NCI-H1694 treated with DMSO at 0.1 percent for 48 hours (cell line): ENCODE measurements around the gene GOT1.

Source experiments
- DNase-seq: peaks from one replicate; lab custom pipeline; 2025; lab: John Stamatoyannopoulos, UW

Gene GOT1

DNA sequence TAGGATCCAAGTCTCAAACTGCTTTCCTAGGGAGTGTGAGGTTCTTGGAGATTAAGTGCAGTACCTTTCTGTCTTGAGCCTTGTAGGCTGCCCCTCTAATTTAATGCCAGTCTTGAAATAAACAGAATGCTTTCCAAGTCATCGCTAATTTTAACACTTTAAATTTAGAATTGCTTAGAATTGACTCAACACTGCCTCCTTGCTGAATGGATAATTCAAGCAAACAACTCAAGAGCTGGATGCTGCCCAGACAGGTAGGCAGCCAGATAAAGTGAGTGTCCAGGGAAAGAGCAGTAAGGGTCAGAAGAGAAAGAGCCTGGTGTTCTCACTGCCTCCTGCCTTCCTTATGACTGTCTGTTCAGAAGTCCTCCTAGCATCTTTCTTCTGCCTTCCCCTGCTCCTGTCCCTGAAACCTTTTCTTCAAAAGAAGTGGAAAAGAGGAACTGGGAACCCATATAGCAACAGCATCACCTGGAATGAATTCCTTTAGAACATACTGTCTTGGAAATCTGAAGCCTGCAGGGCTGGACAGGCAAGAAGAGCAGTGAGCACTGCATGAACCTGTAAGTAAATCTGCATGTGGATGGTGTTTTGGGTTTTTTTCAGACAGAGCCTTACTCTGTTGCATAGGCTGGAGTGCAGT is 3.1 kb upstream of the GOT1 start:
- DNase-seq: no peak

DNA sequence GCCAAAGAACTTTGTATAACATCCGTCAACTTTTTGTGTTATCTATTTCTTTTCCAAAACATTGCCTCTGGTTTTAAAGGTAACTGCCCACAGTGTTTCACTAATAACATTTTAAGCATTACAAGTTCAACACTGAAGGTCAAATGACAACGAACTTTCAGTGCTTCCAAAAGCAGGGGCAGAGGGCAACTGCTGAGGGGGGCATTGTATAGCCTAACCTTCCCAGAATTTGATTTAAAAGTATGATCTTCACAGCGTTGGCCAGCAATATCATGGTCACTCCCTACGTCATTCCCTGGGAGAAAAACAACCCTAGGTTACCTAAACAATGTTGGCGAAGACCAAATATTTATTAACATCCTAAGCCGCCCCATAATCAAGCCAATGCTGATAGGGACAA is 2.5 kb upstream of the GOT1 start:
- DNase-seq: no peak

- no peak for DNase-seq
Observed at GRCh38 chr10:99432047-99432446, 1.6 kb upstream of the GOT1 start.

- DNase-seq: no peak
Observed at GRCh38 chr10:99431190-99431760, 851 bp upstream of the GOT1 start.

DNA sequence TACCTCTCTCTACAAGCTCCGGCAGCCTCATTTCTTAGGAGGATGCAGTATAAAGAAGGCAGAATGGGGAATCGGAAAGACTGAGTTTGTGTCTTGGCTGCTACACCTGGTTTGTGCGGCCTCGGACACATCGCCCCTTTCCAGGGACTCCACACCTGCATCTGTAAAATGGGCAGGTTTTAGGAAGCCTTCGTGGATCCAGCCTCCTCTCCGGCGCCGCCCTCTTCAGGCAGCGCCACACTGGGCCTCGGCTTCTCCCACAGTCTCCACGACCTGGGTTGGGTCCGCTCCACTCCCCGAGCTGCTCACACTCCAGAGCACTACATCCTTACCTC is 341 bp downstream of the GOT1 start:
- DNase-seq: no peak

DNA sequence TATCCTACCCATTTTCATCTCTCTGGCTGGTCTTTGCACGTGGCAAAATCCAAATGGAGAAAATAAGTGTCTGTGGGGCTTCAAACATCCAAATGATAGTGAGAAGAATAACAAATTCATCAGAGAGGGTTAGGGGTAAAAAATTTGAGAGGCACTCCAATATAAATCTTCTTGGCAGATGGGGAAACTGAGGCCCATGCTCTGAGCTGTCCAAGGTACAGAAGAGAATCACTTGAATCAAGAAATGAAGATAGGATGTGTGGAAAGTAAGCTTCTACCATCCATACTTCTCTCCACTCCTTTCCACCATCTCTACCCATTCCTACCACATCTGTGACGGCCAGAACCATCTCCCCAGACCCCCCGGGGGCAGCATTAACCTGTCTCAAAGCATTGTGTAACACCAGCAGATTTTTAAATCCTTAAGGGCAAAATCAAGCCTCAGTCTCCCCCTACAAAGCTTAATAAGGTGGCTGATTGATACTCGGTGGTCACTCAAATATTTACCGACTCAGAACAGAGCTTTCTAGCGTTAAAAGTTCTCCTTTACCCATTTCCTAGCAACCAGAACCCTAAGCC is 818 bp downstream of the GOT1 start:
- no peak for DNase-seq

DNA sequence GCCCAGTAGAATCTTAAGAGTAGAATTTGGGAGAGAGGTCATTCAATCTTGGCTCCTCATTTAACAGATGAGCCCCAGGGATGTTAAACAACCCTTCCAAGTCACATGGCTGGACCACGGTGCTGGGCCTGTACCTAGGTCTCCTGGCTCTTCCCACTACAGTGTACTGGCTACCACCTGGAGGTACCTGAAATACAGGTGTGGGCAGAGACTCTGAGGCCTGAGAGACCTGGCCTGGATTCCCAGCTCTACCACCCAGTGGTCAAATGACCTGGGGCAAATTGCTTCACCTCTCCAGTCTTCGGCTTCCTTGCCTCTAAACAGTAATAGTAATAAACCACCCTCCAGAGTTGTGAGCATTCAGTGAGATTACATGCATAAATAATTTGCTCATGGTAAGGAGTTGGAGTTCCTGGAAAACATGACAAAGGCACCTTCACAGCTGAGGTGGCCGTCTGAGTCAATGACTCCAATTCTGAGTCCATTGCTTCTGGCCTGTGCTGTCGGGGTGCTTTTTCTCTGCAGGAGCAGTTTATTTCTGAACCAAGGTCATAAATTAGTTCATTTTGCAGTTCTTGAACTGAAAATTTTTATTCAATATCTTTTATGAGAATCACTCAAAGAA is 2.7 kb downstream of the GOT1 start:
- no peak for DNase-seq

DNA sequence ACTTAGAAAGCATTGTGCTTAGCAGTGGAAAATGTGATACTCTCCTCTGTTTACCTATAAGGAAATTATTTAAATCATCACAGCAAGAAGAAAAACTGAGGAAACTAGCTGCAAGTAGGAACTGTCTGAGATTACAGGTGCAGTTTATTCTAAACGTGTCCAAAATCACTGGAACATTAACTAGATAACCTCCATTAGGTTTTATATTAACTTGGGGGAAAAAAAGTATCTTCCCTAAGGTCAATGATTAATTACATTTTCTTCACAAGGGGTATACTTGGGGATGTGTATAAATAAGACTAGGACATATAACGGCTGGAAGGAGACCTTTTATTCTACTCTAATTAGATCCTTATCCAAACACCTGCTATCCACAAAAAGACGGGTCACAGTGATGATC is 3.7 kb downstream of the GOT1 start:
- DNase-seq: no peak

DNA sequence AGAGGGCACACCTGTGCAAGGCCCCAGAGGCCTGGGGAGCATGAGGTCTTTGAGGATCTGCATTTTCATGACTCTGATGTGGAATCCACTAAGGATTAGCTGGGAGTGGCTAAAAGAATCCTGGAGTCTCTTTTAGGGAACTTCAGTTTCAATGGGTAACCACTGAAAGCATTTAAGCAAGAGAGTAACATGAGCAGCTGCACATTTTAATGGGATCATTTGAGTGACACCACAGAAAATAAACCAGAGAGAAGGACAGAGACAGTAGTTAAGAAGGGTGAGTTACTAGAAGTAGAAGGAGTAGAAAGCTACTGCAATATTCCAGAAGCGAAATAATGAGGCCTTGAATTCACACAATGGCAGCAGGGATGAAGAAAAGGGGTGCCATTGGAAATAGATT is 5.2 kb downstream of the GOT1 start:
- no peak for DNase-seq

DNA sequence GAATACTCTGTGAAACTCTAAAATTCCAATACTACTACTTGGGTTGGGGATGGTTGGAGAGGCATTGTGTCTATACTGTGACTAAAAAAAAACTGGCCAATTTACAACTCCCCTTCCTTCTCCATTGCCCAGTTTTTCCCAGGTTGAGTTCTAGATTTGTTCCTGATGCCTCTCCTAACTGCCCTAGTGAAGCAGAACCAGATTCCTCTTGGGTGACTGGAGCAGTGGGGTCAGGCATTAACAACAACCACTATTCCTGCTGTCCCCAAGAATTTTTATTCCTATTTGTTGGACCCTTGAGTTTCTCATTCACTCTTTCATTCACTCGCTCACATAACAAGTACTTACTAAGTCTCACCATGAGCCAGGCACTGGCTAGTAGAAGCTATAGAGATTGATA is 5.8 kb downstream of the GOT1 start:
- DNase-seq: no peak

DNA sequence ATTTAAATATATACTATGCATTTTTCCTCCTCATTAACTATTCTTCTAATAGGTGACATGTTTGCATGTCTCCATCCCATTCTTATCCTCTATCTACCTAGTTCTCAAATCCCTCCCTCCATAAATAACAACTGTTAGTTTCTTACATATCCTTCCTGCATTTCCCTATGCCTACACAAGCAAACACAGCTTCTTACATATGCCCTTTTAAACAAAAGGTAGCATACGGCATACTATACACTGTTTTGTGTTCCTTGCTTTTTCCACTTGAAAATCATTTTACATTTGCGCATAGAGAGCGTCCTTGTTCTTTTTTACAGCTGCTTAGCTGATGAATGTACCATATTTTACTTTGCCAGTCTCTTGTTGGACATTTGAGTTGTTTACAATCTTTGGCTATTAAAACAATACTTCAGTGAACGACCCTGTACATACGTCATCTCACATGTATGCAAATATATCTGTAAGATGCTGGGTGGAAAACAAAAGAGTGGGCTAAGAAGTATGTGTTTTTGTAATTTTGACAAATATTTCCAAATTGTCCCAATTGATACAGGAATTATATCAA is 7.8 kb downstream of the GOT1 start:
- DNase-seq: no peak

GRCh38 chr10:99421233-99421739 is 9.1 kb downstream of the GOT1 start:
- no peak for DNase-seq

- no peak for DNase-seq
Observed at GRCh38 chr10:99419688-99420087, 10.7 kb downstream of the GOT1 start.

DNA sequence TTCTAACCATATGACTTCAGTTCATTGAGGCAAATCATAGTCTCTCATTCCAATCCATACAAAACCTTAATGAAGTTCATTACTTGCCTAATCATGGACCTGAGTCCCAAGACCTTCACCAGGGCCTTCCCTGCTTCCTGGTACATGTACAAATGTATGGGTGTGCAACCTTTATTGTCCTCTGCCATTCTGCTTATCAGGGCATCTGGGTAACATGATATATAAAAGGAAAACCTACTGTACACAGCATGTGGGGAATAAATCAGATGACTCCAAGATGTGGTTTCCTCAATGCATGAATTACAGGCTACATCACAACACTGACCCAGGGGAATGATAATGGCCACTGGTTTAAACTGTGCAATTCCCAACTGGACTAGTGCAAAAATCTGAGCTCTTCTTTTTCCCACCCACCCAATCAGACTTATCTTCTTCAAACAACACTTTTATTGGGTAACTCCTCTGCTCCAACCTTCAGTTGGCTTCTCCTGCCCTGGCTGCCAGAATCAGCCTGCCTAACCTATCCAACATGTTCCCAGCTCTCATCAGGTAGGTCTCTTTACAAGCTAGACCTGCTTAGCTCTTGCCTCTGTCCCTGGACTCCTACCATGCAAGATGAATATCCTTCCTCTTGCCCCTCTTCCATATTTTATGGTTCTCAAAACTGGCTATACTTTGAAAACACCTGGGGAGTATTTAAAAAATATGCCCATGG is 11.4 kb downstream of the GOT1 start:
- no peak for DNase-seq

DNA sequence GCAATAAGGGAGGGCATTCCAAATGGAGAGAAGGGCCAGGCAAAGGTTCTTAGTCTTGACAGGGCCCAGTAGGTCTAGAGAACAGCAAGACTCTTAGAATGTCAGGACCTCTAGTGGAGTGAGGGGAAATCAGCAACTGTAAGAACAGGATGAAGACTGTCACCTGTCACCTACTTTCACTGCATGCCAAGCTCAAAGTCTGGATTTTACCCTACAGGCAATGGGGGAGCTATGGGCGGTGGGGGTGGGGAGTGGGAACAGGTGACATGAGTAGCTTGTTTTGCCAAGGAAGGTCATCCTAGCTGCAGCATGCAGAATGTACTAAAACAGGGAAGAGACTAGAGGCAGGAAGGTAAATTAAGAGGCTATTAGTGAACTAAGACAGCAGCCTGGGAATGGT is 18.3 kb downstream of the GOT1 start:
- no peak for DNase-seq

- DNase-seq: no peak
Observed at GRCh38 chr10:99411546-99411945, 18.9 kb downstream of the GOT1 start.

DNA sequence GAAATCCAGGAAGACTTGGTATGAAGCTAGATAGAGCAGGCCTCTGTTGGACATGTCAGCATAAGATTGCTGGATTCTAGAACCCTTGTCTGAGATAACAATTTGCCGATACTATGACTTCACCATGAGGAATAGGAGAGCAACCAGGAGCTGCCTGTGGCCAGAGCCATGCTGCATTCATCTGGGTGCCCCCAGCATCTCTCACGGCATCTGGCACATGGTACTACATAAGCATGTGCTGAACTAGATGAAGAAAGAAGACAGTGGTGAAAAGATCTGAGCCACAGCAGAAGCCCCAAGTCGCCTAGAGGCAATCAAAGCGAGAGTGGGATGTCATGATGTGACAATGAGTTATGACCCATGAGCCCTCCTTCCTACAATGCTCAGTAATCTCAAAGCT is 19.5 kb downstream of the GOT1 start:
- no peak for DNase-seq

GRCh38 chr10:99410146-99410545 is 20.3 kb downstream of the GOT1 start:
- no peak for DNase-seq

DNA sequence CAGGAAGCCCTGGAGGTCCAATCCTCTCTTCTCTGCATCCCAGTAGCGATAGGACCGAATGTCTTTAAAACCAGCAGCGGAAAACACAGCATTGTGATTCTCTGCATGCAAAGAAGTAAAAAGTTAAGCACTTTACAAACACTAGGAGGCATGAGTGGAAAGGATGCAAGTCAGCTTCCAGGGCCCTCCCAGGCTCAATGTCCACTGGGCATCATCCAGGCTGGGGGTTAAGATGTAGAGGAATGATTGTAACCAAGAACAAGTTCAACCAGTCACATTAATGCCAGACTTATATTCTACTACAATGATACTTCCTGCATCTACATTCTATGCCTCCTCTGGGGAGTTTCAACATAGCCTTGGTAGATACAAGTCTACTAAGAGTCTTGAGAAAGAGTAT is 24.3 kb downstream of the GOT1 start:
- no peak for DNase-seq

GRCh38 chr10:99403674-99404073 is 26.8 kb downstream of the GOT1 start:
- DNase-seq: no peak

GRCh38 chr10:99399664-99400063 is 30.8 kb downstream of the GOT1 start:
- DNase-seq: no peak

- DNase-seq: no peak
Observed at GRCh38 chr10:99396471-99396870, 34.0 kb downstream of the GOT1 start.
